SH-SY5Y (cell line): ENCODE results near the gene FRA10AC1.

Experiments used
- GATA2 ChIP-seq: IDR thresholded peaks from 2 replicates; pipeline ENCODE4 v1.6.1; 2011; ENCODE audit warnings: mild to moderate bottlenecking, low read depth, low read length
- GATA3 ChIP-seq: IDR thresholded peaks from 2 replicates; pipeline ENCODE4 v1.6.1; 2011; ENCODE audit warnings: low read depth, mild to moderate bottlenecking, low read length, moderate library complexity

DNA sequence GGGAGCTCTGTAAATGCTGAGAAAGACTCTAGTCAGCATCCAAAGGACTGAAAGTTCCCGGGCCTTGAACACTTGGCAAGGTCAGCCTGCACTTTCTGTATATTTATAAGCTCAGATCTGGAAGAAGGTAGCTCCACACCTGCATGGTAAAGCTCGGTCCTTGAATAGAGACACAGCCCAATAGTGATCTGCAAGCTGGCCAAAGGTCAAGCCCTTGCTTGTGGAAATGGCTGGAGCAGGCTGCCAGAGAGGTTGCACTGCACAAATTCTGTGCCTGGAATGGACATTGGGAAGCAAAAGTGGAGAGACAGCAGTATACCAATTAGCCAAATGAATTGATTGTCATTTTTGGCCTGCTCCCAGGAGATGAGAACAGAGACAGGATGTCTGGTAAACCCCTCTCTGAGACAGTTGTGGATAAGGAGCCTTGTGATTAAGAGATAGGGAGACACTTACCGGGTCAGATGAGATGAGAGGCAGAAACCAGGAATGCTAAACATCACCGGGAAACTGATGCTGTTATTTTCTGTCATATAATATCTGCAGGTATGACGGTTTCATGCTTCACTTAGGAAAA is 8.0 kb upstream of the FRA10AC1 start:
- peak; percentile 76 for TF ChIP-seq GATA2
- no peak for TF ChIP-seq GATA3
